GM18870 (cell line): ENCODE results near the gene ASXL2.
"Not testable (repeated sequence)": the region's sequence is repeated elsewhere in the genome, so short reads cannot be mapped to it uniquely, and the experiment has no call there.

Source experiments
- ATAC-seq: cut with Tn5 transposase; IDR thresholded peaks from one replicate; pipeline ENCODE4 v1.9.1; 2021; ENCODE audit warnings: moderate library complexity; ENCODE audit not compliant: unreplicated experiment

ASXL2 gene

GRCh38 chr2:25838152-25838756 is 40.0 kb downstream of the ASXL2 start:
- no peak for ATAC-seq

GRCh38 chr2:25835906-25836305 is 42.4 kb downstream of the ASXL2 start:
- ATAC-seq, result no peak

- ATAC-seq, result no peak
These were observed 44.7 kb downstream of the ASXL2 start for GRCh38 chr2:25833566-25833965.

- no peak for ATAC-seq
These were observed 45.4 kb downstream of the ASXL2 start for GRCh38 chr2:25832897-25833296.

- ATAC-seq, result no peak
These were observed 46.4 kb downstream of the ASXL2 start for GRCh38 chr2:25831746-25832449.

- no peak for ATAC-seq
These were observed 48.5 kb downstream of the ASXL2 start for GRCh38 chr2:25829828-25830227.

- ATAC-seq, result no peak
These were observed 48.9 kb downstream of the ASXL2 start for GRCh38 chr2:25829377-25829704.

- not testable (repeated sequence) for ATAC-seq
These were observed 49.5 kb downstream of the ASXL2 start for GRCh38 chr2:25828532-25829376.

- no peak for ATAC-seq
These were observed 53.0 kb downstream of the ASXL2 start for GRCh38 chr2:25825238-25825637.

GRCh38 chr2:25824718-25825117 is 53.6 kb downstream of the ASXL2 start:
- no peak for ATAC-seq

- no peak for ATAC-seq
These were observed 54.1 kb downstream of the ASXL2 start for GRCh38 chr2:25824216-25824615.

- no peak for ATAC-seq
These were observed 55.8 kb downstream of the ASXL2 start for GRCh38 chr2:25822190-25823117.

GRCh38 chr2:25821225-25822056 is 56.8 kb downstream of the ASXL2 start:
- no peak for ATAC-seq

- ATAC-seq, result no peak
These were observed 58.7 kb downstream of the ASXL2 start for GRCh38 chr2:25819597-25820039.

GRCh38 chr2:25817630-25818029 is 60.7 kb downstream of the ASXL2 start:
- peak; percentile 78 for ATAC-seq

GRCh38 chr2:25817006-25817405 is 61.3 kb downstream of the ASXL2 start:
- no peak for ATAC-seq

GRCh38 chr2:25816249-25816648 is 62.0 kb downstream of the ASXL2 start:
- no peak for ATAC-seq

GRCh38 chr2:25814681-25815080 is 63.6 kb downstream of the ASXL2 start:
- no peak for ATAC-seq

GRCh38 chr2:25810428-25810827 is 67.9 kb downstream of the ASXL2 start:
- ATAC-seq, result no peak

GRCh38 chr2:25809646-25810045 is 68.6 kb downstream of the ASXL2 start:
- ATAC-seq, result no peak
